ENCODE measurements around the gene DTL.
"Not testable (repeated sequence)": the region's sequence is repeated elsewhere in the genome, so short reads cannot be mapped to it uniquely, and the experiment has no call there.

The DTL gene, protein sequence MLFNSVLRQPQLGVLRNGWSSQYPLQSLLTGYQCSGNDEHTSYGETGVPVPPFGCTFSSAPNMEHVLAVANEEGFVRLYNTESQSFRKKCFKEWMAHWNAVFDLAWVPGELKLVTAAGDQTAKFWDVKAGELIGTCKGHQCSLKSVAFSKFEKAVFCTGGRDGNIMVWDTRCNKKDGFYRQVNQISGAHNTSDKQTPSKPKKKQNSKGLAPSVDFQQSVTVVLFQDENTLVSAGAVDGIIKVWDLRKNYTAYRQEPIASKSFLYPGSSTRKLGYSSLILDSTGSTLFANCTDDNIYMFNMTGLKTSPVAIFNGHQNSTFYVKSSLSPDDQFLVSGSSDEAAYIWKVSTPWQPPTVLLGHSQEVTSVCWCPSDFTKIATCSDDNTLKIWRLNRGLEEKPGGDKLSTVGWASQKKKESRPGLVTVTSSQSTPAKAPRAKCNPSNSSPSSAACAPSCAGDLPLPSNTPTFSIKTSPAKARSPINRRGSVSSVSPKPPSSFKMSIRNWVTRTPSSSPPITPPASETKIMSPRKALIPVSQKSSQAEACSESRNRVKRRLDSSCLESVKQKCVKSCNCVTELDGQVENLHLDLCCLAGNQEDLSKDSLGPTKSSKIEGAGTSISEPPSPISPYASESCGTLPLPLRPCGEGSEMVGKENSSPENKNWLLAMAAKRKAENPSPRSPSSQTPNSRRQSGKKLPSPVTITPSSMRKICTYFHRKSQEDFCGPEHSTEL

GRCh38 chr1:212035123-212035834 lies at the start of gene DTL, which contains the start of gene INTS7:
TSS of gene DTL (plus strand) at chr1:212035748. CDS start at chr1:212035891, 143 bp downstream.
TSS of gene INTS7 (minus strand) at chr1:212035557. CDS start at chr1:212035437, 120 bp downstream.
- in situ Hi-C loops (cut with HindIII; ENCODE audit: low sequenced_read_pairs): no loop called here

DNA sequence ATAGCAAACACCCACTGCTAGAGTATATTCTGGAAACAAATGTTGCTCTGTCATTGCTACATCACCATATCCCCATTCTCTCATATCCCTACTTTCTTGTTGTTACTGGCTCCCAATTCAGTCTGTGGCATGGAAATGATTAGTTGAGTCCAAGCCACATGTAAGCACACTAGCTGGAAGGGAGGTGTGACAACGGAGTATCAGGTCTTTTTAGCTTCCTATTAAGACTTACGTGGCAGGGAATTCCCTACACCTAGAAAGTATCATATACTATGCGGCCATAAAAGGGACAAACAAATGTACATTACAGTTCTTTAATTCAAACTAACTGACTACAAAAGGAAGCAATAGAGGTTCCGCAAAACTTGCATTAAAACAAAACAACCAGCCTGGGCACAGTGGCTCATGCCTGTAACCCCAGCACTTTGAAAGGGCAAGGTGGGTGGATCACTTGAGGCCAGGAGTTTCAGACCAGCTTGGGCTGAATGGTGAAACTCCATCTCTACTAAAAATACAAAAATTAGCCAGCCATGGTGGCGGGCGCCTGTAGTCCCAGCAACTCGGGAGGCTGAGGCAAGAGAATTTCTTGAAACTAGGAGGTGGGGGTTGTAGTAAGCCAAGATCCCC lies 48.8 kb upstream of the DTL start:
- in situ Hi-C loops (cut with HindIII; ENCODE audit: low sequenced_read_pairs): no loop called here

DNA sequence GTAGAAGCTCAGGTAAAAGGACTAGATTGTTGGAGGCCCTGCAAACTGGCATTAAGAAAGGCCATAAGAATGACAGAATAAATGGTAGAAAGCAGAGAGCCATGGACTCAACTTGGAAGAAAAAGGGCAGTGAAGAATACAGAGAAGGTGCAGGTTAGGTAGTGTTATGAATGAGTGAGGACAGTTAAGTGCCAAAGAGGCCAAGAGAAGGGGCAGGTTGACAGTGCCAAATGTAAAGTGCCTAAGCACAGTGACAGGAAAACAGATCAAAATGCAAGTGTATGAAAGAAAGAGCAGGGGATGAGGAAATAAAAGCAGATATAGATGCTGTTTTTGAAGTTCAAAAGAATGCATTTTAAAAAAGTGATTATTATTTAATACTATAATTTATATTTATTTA lies 43.9 kb upstream of the DTL start:
- in situ Hi-C loops (cut with HindIII; ENCODE audit: low sequenced_read_pairs): no loop called here

DNA sequence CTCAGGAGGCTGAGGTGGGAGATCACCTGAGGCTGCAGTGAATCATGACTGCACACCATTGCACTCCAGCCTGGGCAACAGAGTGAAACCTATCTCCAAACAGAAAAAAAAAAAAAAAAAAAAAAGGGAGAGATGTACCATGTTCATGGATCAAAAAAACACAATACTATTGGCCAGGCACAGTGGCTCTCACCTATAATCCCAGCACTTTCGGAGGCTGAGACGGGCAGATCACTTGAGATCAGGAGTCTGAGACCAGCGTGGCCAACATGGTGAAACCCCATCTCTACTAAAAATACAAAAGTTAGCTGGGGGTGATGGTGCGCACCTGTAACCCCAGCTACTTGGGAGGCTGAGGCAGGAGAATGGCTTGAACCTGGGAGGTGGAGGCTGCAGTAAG lies 38.1 kb upstream of the DTL start:
- in situ Hi-C loops (cut with HindIII; ENCODE audit: low sequenced_read_pairs): not testable (repeated sequence)

DNA sequence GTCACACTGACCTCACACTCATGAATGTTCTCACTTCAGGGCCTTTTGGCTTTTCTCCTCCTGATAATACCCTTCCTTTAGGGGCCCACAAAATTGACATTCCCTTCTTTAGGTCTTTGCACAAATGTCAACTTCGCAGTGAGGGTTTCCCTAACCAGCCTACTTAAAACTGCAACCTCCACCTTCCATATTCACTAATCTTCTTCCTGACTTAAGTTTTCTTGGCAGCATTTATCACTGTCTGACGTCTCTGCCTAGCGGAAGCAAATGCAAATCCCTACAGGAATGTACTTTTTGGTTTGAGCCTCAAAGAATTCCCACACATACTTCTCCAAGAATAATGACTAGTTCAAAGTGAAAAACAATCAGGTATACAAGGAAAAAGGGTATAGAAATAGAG lies 33.0 kb upstream of the DTL start:
- in situ Hi-C loops (cut with HindIII; ENCODE audit: low sequenced_read_pairs): no loop called here

GRCh38 chr1:212004895-212005608 lies 30.5 kb upstream of the DTL start:
- in situ Hi-C loops (cut with HindIII; ENCODE audit: low sequenced_read_pairs): no loop called here

- in situ Hi-C loops (cut with HindIII; ENCODE audit: low sequenced_read_pairs): no loop called here
Measured at GRCh38 chr1:212007178-212007577, 28.4 kb upstream of the DTL start.

DNA sequence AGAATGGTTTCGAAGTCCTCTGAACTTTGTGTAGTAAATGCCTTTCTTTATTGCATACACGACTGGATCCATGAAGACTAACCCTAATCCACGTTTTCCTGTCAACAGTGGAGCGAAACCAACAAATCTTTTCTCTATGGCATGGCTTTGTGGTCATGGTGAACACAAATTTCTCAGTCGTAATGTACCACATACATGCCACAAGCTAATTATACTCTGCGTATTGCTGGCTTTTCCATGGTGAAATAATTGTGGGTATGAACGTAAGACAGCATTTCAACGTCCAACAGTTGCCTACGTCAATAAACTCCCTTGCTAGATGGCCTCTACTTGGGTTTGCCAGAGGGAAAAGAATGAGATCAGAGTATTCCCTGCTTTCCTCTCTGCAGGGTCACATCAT lies 27.7 kb upstream of the DTL start:
- in situ Hi-C loops (cut with HindIII; ENCODE audit: low sequenced_read_pairs): no loop called here

- in situ Hi-C loops (cut with HindIII; ENCODE audit: low sequenced_read_pairs): no loop called here
Measured at GRCh38 chr1:212009561-212009960, 26.0 kb upstream of the DTL start.

GRCh38 chr1:212010004-212010403 lies 25.5 kb upstream of the DTL start:
- in situ Hi-C loops (cut with HindIII; ENCODE audit: low sequenced_read_pairs): no loop called here

- in situ Hi-C loops (cut with HindIII; ENCODE audit: low sequenced_read_pairs): no loop called here
Measured at GRCh38 chr1:212012034-212012740, 23.4 kb upstream of the DTL start.

- in situ Hi-C loops (cut with HindIII; ENCODE audit: low sequenced_read_pairs): no loop called here
Measured at GRCh38 chr1:212013672-212014071, 21.9 kb upstream of the DTL start.

GRCh38 chr1:212020975-212021374 lies 14.6 kb upstream of the DTL start:
- in situ Hi-C loops (cut with HindIII; ENCODE audit: low sequenced_read_pairs): no loop called here

DNA sequence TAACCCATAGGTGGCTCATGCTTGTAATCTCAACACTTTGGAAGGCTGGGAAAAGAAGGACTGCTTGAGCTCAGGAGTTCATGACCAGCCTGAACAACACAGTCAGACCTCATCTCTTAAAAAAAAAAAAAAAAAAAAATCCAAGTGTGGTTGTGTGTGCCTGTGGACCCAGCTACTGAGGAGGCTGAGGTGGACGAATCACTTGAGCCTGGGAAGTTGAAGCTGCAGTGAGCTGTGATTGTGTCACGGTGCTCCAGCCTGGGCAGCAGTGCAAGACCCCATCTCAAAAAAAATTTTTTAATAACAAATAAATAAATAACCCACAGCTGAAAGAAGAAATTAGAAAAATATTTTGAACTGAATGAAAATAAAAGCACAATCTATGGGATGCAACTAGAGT lies 14.0 kb upstream of the DTL start:
- in situ Hi-C loops (cut with HindIII; ENCODE audit: low sequenced_read_pairs): no loop called here

DNA sequence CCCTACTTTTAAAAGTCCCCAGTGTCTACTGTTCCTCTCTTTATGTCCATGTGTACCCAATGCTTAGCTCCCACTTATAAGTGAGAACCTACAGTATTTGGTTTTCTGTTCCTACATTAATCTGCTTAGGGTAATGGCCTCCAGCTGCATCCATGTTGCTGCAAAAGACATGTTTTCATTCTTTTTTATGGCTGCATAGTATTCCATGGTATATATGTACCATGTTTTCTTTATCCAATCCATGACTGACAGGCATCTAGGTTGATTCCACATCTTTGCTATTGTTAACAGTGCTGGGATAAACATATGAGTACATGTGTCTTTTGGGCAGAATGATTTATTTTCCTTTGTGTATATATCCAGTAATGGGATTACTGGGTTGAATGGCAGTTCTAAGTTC lies 12.6 kb upstream of the DTL start:
- in situ Hi-C loops (cut with HindIII; ENCODE audit: low sequenced_read_pairs): not testable (repeated sequence)

GRCh38 chr1:212024469-212025149 lies 10.9 kb upstream of the DTL start:
- in situ Hi-C loops (cut with HindIII; ENCODE audit: low sequenced_read_pairs): no loop called here

DNA sequence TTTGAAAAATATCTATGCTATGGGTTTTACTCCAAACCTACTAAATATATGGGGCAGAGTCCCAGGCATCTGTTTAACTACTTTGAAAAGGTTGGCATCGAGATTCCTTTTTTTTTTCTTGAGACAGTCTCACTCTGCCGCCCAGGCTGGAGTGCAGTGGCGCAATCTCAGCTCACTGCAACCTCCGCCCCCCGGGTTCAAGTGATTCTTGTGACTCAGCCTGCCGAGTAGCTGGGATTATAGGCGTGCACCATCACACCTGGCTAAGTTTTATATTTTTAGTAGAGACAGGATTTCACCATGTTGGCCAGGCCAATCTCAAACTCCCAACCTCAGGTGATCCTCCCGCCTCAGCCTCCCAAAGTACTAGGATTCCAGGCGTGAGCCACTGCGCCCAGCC lies 7.8 kb upstream of the DTL start:
- in situ Hi-C loops (cut with HindIII; ENCODE audit: low sequenced_read_pairs): not testable (repeated sequence)

- in situ Hi-C loops (cut with HindIII; ENCODE audit: low sequenced_read_pairs): no loop called here
Measured at GRCh38 chr1:212030936-212031528, 4.5 kb upstream of the DTL start.

Measured in endothelial cell of hepatic sinusoid (primary cell).